ENCODE results near the gene STAP1. TPM values are rescaled to one million over a fixed set of nuclear protein-coding genes. Genes with fewer than 3 reads are reported as not detected.
A peak's percentile ranks its signal among the peaks of the same experiment; 100 is the strongest.
"Not testable (repeated sequence)": the region's sequence is repeated elsewhere in the genome, so short reads cannot be mapped to it uniquely, and the experiment has no call there.

STAP1 gene
- total RNA-seq = 10 to 100 TPM in 1 of 2 donors, 1 to 10 TPM in 1; 9.6 to 22.0 TPM

DNA sequence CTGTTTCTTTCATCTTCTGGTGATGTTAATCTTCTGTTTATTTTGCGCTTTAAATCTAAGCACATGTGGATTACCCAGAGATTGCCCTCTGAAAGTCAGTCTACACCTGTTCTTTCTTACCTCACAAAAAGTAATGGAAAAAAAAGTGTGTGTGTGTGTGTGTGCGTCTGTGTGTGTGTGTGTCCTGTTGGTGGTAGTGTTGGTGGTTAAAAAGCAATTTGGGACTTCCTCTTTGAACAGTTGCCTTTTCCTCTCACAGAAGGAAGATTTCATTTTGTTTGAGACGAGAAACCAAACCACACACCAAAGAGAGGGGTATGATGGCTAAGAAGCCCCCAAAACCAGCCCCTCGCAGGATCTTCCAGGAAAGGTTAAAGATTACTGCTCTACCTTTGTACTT is at the start of gene STAP1:
STAP1 (plus strand) TSS at position 235 of the 400 bp plus-strand sequence; CDS start at position 318, 83 bp downstream.
- peak within 1 kb of the TSS; percentile 66 to 80 for H3K4me3 Mint-ChIP-seq

DNA sequence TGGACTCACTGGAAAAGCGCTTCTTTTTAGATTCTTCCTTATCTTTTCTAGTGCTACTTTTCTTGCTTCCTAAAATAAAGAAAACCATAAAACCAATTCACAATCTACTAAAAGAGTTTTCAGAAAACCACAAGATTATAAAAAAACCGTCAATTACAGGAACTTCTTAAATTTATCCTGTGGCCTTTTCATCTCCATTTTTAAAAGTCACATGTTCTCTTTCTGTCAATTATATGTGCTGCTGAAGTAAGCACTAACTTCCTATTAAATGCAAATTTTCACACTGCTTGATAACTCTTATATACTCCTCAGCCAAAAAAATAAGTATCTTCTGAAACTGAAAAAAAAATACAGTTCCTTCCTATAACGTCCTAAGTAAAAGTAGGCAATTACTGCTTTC is 46.0 kb upstream of the STAP1 start:
- DNase-seq (no peak), ATAC-seq (replicated peaks in 1 of 2) (no peak)
- Mint-ChIP-seq H3K9me3 (no peaks in the 10 kb centered on the region), H3K4me3 (no peak overlapping the region), H3K27ac (peak overlapping the region; percentile 47), H3K36me3 (ENCODE audit: insufficient read depth in 2 of 2) (peaks cover 16 to 40% of the 10 kb centered on the region in 2 donors), H3K4me1 (ENCODE audit: low read depth) (peaks cover 9% of the 10 kb centered on the region), H3K27me3 (ENCODE audit: low read depth) (no peaks in the 10 kb centered on the region)

More for the DNA sequence above, at the start of gene STAP1:
- Mint-ChIP-seq H3K9me3 (no peaks in the 10 kb centered on the region), H3K27me3 (ENCODE audit: low read depth) (no peaks in the 10 kb centered on the region), H3K27ac (peak within 1 kb of the TSS; percentile 54), H3K4me1 (ENCODE audit: low read depth) (peaks cover 50% of the 10 kb centered on the region), H3K36me3 (ENCODE audit: insufficient read depth in 2 of 2) (no peaks in the 10 kb centered on the region)
- peak in 1 of 2 donors; percentile 14 for DNase-seq
- peak; percentile 46 to 49 for ATAC-seq (replicated peaks in 1 of 2)

GRCh38 chr4:67520141-67520540 is 38.4 kb upstream of the STAP1 start:
- Mint-ChIP-seq H3K36me3 (ENCODE audit: insufficient read depth in 2 of 2) (peaks cover 18 to 41% of the 10 kb centered on the region in 2 donors), H3K27ac (peak overlapping the region; percentile 62)

DNA sequence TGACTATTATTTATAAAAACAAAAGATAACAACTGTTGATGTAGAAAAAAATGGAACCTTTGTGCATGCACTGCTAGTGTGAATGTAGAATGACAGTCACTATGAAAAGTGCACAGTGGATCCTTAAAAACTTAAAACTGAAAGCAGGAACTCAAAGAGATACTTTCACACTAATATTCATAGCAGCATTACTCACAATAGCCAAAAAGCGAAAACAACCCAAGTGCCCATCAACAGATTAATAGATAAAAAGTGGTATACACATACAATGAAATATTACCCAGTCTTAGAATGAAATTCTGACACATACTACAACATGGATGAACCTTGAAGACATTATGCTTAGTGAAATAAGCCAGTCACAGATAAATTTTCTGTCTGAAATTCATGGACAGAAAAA is 37.0 kb upstream of the STAP1 start:
- peak overlapping the region in 1 of 2 donors; percentile 30 for H3K4me3 Mint-ChIP-seq
- ATAC-seq (replicated peaks in 1 of 2) = peak; percentile 53 to 62
- H3K4me1 Mint-ChIP-seq (ENCODE audit: low read depth) = peaks cover 67% of the 10 kb centered on the region
- H3K9me3 Mint-ChIP-seq = peaks cover 3 to 5% of the 10 kb centered on the region in 2 donors
- H3K27ac Mint-ChIP-seq = peak overlapping the region; percentile 11
- DNase-seq = no peak
- no peaks in the 10 kb centered on the region for H3K27me3 Mint-ChIP-seq (ENCODE audit: low read depth)
- peaks cover 20 to 46% of the 10 kb centered on the region in 2 donors for H3K36me3 Mint-ChIP-seq (ENCODE audit: insufficient read depth in 2 of 2)

More at GRCh38 chr4:67520141-67520540, 38.4 kb upstream of the STAP1 start:
- peaks cover 0 to 5% of the 10 kb centered on the region in 2 donors for H3K9me3 Mint-ChIP-seq
- H3K27me3 Mint-ChIP-seq (ENCODE audit: low read depth) = no peaks in the 10 kb centered on the region
- ATAC-seq (replicated peaks in 1 of 2) = no peak
- DNase-seq = no peak
- H3K4me3 Mint-ChIP-seq = no peak overlapping the region
- peaks cover 55% of the 10 kb centered on the region for H3K4me1 Mint-ChIP-seq (ENCODE audit: low read depth)

GRCh38 chr4:67522230-67522629 is 36.3 kb upstream of the STAP1 start:
- Mint-ChIP-seq H3K27ac (peak overlapping the region; percentile 95), H3K4me1 (ENCODE audit: low read depth) (peaks cover 75% of the 10 kb centered on the region), H3K9me3 (peaks cover 3 to 5% of the 10 kb centered on the region in 2 donors), H3K36me3 (ENCODE audit: insufficient read depth in 2 of 2) (peaks cover 18 to 51% of the 10 kb centered on the region in 2 donors), H3K4me3 (peak overlapping the region; percentile 51 to 77), H3K27me3 (ENCODE audit: low read depth) (no peaks in the 10 kb centered on the region)
- DNase-seq (no peak), ATAC-seq (replicated peaks in 1 of 2) (no peak)

DNA sequence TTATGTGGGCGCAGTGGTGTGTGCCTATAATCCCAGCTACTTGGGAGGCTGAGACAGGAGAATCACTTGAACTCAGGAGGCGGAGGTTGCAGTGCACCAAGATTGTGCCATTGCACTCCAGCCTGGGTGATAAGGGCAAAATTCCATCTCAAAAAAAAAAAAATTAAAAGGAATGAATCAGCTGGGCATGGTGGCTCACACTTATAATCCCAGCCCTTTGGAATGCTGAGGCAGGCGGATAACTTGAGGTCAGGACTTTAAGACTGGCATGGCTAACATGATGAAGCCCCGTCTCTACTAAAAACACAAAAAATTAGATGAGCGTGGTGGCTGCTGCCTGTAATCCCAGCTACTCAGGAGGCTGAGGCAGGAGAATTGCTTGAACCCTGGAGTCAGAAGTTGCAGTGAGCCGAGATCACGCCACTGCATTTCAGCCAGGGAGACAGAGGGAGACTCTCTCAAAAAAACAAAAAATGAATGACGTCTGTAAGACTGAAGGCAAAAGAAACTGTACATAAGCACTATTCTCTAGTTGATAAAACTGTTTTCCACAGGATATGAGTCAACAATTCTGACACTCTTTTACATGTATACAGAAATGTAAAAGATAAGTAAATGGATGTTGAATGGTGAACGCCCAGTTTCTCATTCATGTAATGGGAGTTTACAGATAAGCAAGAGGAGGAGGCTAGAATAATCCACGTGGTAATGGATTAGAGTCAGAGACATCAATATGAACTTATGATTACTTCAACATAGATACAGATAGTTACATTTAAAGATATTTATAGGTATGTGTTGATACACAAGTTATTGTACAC is 35.5 kb upstream of the STAP1 start:
- DNase-seq (peak in 1 of 2 donors; percentile 12), ATAC-seq (replicated peaks in 1 of 2) (peak; percentile 89 to 90)
- Mint-ChIP-seq H3K27ac (peak overlapping the region; percentile 95), H3K4me1 (ENCODE audit: low read depth) (peaks cover 75% of the 10 kb centered on the region), H3K9me3 (peaks cover 3 to 5% of the 10 kb centered on the region in 2 donors), H3K36me3 (ENCODE audit: insufficient read depth in 2 of 2) (peaks cover 18 to 54% of the 10 kb centered on the region in 2 donors), H3K27me3 (ENCODE audit: low read depth) (no peaks in the 10 kb centered on the region), H3K4me3 (peak overlapping the region; percentile 54 to 77)

DNA sequence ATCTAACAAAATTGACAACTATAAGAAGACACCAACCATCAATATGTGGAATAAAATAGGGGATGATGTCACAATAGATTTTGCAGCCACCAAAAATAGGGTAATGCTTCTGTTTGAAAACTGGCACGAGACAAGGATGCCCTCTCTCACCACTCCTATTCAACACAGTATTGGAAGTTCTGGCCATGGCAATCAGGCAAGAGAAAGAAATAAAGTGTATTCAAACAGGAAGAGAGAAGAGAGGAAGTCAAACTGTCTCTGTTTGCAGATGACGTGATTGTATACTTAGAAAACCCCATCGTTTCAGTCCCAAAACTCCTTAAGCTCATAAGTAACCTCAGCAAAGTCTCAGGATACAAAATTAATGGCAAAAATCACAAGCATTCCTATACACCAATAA is 34.4 kb upstream of the STAP1 start:
- not testable (repeated sequence) for H3K9me3 Mint-ChIP-seq; DNase-seq; ATAC-seq (replicated peaks in 1 of 2); H3K27me3 Mint-ChIP-seq (ENCODE audit: low read depth)
- Mint-ChIP-seq H3K4me1 (ENCODE audit: low read depth) (peaks cover 80% of the 10 kb centered on the region), H3K36me3 (ENCODE audit: insufficient read depth in 2 of 2) (peaks cover 18 to 56% of the 10 kb centered on the region in 2 donors), H3K27ac (peak overlapping the region; percentile 95), H3K4me3 (peak overlapping the region in 1 of 2 donors; percentile 77)

DNA sequence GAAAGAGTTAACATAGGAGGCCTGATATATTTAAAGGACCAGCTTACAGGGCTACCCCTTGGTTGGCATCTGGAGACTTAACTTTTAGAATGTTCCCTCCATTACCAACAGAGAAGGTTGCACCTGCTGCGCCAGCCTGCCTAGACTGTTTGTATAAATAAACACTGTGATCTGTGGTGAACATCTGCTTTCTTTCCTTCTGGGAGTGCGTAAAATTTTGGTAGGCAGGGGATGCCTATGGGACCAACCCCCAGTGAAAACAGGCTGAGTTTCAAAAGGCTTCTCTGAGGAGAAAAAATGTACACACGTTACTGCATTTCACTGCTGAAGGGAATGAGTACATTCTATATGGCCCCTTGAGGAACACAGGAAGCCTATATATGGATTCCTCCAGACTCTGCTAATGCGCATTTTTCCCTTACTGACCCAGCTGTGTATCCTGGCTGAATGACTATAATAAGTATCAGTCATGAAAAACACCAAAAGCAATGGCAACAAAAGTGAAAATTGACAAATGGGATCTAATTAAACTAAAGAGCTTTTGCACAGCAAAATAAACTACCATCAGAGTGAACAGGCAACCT is 27.1 kb upstream of the STAP1 start:
- Mint-ChIP-seq H3K27ac (no peak overlapping the region), H3K9me3 (peaks cover 0 to 4% of the 10 kb centered on the region in 2 donors), H3K27me3 (ENCODE audit: low read depth) (no peaks in the 10 kb centered on the region), H3K4me1 (ENCODE audit: low read depth) (peaks cover 24% of the 10 kb centered on the region), H3K4me3 (no peak overlapping the region), H3K36me3 (ENCODE audit: insufficient read depth in 2 of 2) (peaks cover 33 to 63% of the 10 kb centered on the region in 2 donors)
- ATAC-seq (replicated peaks in 1 of 2) (no peak), DNase-seq (no peak)

DNA sequence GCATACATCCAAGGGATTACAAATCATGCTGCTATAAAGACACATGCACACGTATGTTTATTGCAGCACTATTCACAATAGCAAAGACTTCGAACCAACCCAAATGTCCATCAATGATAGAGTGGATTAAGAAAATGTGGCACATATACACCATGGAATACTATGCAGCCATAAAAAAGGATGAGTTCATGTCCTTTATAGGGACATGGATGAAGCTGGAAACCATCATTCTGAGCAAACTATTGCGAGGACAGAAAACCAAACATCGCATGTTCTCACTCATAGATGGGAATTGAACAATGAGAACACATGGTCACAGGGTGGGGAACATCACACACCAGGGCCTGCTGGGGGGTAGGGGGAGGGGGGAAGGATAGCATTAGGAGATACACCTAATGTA is 26.1 kb upstream of the STAP1 start:
- Mint-ChIP-seq H3K36me3 (ENCODE audit: insufficient read depth in 2 of 2) (peaks cover 33 to 57% of the 10 kb centered on the region in 2 donors), H3K4me1 (ENCODE audit: low read depth) (peaks cover 16% of the 10 kb centered on the region)

DNA sequence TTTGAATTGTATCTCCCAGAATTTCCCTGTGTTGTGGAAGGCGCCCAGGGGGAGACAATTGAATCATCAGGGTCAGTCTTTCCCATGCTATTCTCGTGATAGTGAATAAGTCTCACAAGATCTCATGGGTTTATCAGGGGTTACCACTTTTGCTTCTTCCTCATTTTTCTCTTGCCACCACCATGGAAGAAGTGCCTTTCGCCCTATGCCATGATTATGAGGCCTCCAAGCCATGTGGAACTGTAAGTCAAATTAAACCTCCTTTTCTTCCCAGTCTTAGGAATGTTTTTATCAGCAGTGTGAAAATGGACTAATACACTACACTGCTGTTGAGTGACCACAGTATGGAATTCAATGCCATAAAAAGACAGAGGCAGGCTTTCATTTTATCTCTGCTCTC is 25.4 kb upstream of the STAP1 start:
- no peaks in the 10 kb centered on the region for H3K27me3 Mint-ChIP-seq (ENCODE audit: low read depth)
- no peak overlapping the region for H3K27ac Mint-ChIP-seq
- H3K36me3 Mint-ChIP-seq (ENCODE audit: insufficient read depth in 2 of 2) = peaks cover 33 to 57% of the 10 kb centered on the region in 2 donors
- peaks cover 17% of the 10 kb centered on the region for H3K4me1 Mint-ChIP-seq (ENCODE audit: low read depth)
- peaks cover 0 to 4% of the 10 kb centered on the region in 2 donors for H3K9me3 Mint-ChIP-seq
- DNase-seq (no peak), ATAC-seq (replicated peaks in 1 of 2) (no peak)
- no peak overlapping the region for H3K4me3 Mint-ChIP-seq

More for the DNA sequence above, 26.1 kb upstream of the STAP1 start:
- H3K27me3 Mint-ChIP-seq (ENCODE audit: low read depth); H3K27ac Mint-ChIP-seq; H3K4me3 Mint-ChIP-seq; ATAC-seq (replicated peaks in 1 of 2); DNase-seq; H3K9me3 Mint-ChIP-seq: not testable (repeated sequence)

- peaks cover 34 to 58% of the 10 kb centered on the region in 2 donors for H3K36me3 Mint-ChIP-seq (ENCODE audit: insufficient read depth in 2 of 2)
- DNase-seq (no peak), ATAC-seq (replicated peaks in 1 of 2) (no peak)
- peaks cover 0 to 4% of the 10 kb centered on the region in 2 donors for H3K9me3 Mint-ChIP-seq
- H3K4me3 Mint-ChIP-seq = no peak overlapping the region
- H3K4me1 Mint-ChIP-seq (ENCODE audit: low read depth) = peaks cover 29% of the 10 kb centered on the region
- peak overlapping the region; percentile 80 for H3K27ac Mint-ChIP-seq
- H3K27me3 Mint-ChIP-seq (ENCODE audit: low read depth) = no peaks in the 10 kb centered on the region
Measured at GRCh38 chr4:67535280-67535840, 23.2 kb upstream of the STAP1 start.

DNA sequence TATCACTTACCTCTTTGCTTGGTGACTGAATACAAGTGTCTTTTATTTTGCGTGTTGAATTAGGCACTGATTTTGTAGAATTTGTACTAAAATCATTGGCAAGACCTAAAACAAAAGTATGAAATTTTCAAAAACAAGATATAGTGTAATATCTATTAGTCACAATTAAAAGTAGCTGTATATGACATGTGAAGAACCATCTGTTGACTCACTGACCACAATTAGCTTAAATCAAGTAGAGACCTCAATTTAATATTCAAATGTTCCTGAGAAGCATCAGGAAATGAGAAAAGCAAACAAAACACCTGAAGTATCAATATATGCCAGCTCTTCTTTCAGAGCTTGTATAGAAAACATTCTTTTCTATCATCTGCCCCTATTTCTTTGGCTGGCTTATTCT is 18.7 kb upstream of the STAP1 start:
- DNase-seq (no peak), ATAC-seq (replicated peaks in 1 of 2) (no peak)
- Mint-ChIP-seq H3K27ac (no peak overlapping the region), H3K4me1 (ENCODE audit: low read depth) (peaks cover 53% of the 10 kb centered on the region), H3K9me3 (no peaks in the 10 kb centered on the region), H3K4me3 (no peak overlapping the region), H3K27me3 (ENCODE audit: low read depth) (no peaks in the 10 kb centered on the region), H3K36me3 (ENCODE audit: insufficient read depth in 2 of 2) (peaks cover 19 to 45% of the 10 kb centered on the region in 2 donors)

- Mint-ChIP-seq H3K36me3 (ENCODE audit: insufficient read depth in 2 of 2) (peaks cover 17 to 34% of the 10 kb centered on the region in 2 donors), H3K27me3 (ENCODE audit: low read depth) (no peaks in the 10 kb centered on the region), H3K9me3 (no peaks in the 10 kb centered on the region), H3K27ac (peak overlapping the region; percentile 93), H3K4me1 (ENCODE audit: low read depth) (peaks cover 54% of the 10 kb centered on the region), H3K4me3 (peak overlapping the region in 1 of 2 donors; percentile 53)
- ATAC-seq (replicated peaks in 1 of 2) = no peak
- DNase-seq = no peak
Measured at GRCh38 chr4:67542076-67542475, 16.5 kb upstream of the STAP1 start.

Measured in activated T-cell treated with anti-CD3 and anti-CD28 coated beads, Interleukin-2, amount 50 U/mL, for 72 hours (primary cell).